B cell (primary cell): ENCODE measurements around the gene GABRB2. TPM values are rescaled to one million over a fixed set of nuclear protein-coding genes. Genes with fewer than 3 reads are reported as not detected.

Source experiments
- ATAC-seq: fragments of 200-7000 bp; cut with Tn5 transposase; one replicate; pipeline ENCODE4 v1.10.0; 2021; ENCODE audit warnings: low read depth, mild to moderate bottlenecking, moderate number of reproducible peaks, moderate library complexity
- CTCF ChIA-PET: fragments of 350-600 bp; sonication (Branson Sonifier 250); formaldehyde crosslinking; loops from one replicate; lab custom pipeline; 2021; ENCODE audit warnings: antibody characterized with exemption, inconsistent platforms; lab: Charles Lee
- POLR2A ChIA-PET: fragments of 350-600 bp; sonication (Branson Sonifier 250); formaldehyde crosslinking; loops from one replicate; lab custom pipeline; 2021; ENCODE audit warnings: antibody characterized with exemption; lab: Charles Lee
- DNase-seq: peaks from one replicate; pipeline ENCODE4 v3.0.0; 2013
- H2AFZ ChIP-seq: 2 replicates; pipeline ENCODE4 v1.6.1; 2012; ENCODE audit warnings: mild to moderate bottlenecking, low read depth, low read length; ENCODE audit not compliant: insufficient read depth, poor library complexity, severe bottlenecking
- H3K27ac ChIP-seq, 2 donors: 1 replicate in 1 of 2; 2 replicates in 1 of 2; pipeline ENCODE4 v1.5.1; 2012 to 2013; ENCODE audit warnings: low read length in 2 of 2, mild to moderate bottlenecking in 2 of 2, moderate library complexity in 1 of 2
- H3K27me3 ChIP-seq, 4 experiments: fragments of 200-600 bp in 1 of 4; sonication (generic) in 1 of 4; replicated peaks in 1 of 4; 1 replicate in 2 of 4; 2 replicates in 2 of 4; pipeline versions ENCODE4 v1.6.1 to v1.7.0; 2013 to 2016; ENCODE audit warnings: low read length in 3 of 4, mild to moderate bottlenecking in 2 of 4, mixed read lengths in 1 of 4, moderate library complexity in 1 of 4; ENCODE audit not compliant: insufficient read depth in 4 of 4, control insufficient read depth in 3 of 4; ENCODE audit errors: control extremely low read depth in 1 of 4
- H3K36me3 ChIP-seq, 2 experiments: replicated peaks in 1 of 2; 1 replicate in 1 of 2; 2 replicates in 1 of 2; pipeline versions ENCODE4 v1.6.1 to v1.7.1; 2013; ENCODE audit warnings: low read length in 1 of 2; ENCODE audit not compliant: insufficient read depth in 2 of 2, control insufficient read depth in 1 of 2; ENCODE audit errors: control extremely low read depth in 1 of 2, extremely low read depth in 1 of 2
- H3K4me1 ChIP-seq, 2 donors: fragments of 200-600 bp in 1 of 2; sonication (generic) in 1 of 2; 1 replicate in 1 of 2; 2 replicates in 1 of 2; pipeline versions ENCODE4 v1.5.1 to v1.6.1; 2013 to 2017; ENCODE audit warnings: low read length in 2 of 2; ENCODE audit not compliant: control insufficient read depth in 2 of 2, insufficient read depth in 2 of 2
- H3K4me2 ChIP-seq: replicated peaks from 2 replicates; pipeline ENCODE3; 2012; ENCODE audit warnings: mild to moderate bottlenecking, low read depth, low read length; ENCODE audit not compliant: poor library complexity, severe bottlenecking
- H3K4me3 ChIP-seq, 5 experiments: fragments of 200-600 bp in 1 of 5; sonication (generic) in 1 of 5; 1 replicate in 3 of 5; 2 replicates in 2 of 5; pipeline versions ENCODE4 v1.5.1 to v1.7.0; 2011 to 2016; ENCODE audit warnings: low read length in 4 of 5, mild to moderate bottlenecking in 4 of 5, low read depth in 2 of 5, control low read depth in 1 of 5, moderate library complexity in 1 of 5; ENCODE audit not compliant: insufficient read depth in 1 of 5; ENCODE audit errors: control extremely low read depth in 1 of 5, extremely low read depth in 1 of 5
- H3K79me2 ChIP-seq: fragments of 200-600 bp; sonication (generic); one replicate; pipeline ENCODE4 v1.6.0; 2016; ENCODE audit warnings: low read length; ENCODE audit not compliant: control insufficient read depth, insufficient read depth
- H3K9ac ChIP-seq: fragments of 200-600 bp; sonication (generic); 2 replicates; pipeline ENCODE4 v1.6.1; 2017; ENCODE audit warnings: mild to moderate bottlenecking, low read length, moderate library complexity
- H3K9me3 ChIP-seq, 3 donors: one replicate each; pipeline versions ENCODE4 v1.6.1 to v1.7.1; 2013; ENCODE audit warnings: low read length in 2 of 3; ENCODE audit not compliant: control insufficient read depth in 2 of 3, insufficient read depth in 1 of 3; ENCODE audit errors: control extremely low read depth in 1 of 3
- H4K20me1 ChIP-seq: 2 replicates; pipeline ENCODE4 v1.6.0; 2012; ENCODE audit warnings: mild to moderate bottlenecking, low read length; ENCODE audit not compliant: insufficient read depth, control insufficient read depth, poor library complexity, severe bottlenecking
- H3K27ac Mint-ChIP-seq: one replicate; pipeline ENCODE4 v1.8.0; 2021; ENCODE audit warnings: mixed read lengths
- H3K27me3 Mint-ChIP-seq: one replicate; pipeline ENCODE4 v1.8.0; 2021; ENCODE audit warnings: mixed read lengths
- H3K4me1 Mint-ChIP-seq: one replicate; pipeline ENCODE4 v1.8.0; 2021; ENCODE audit warnings: mixed read lengths
- H3K4me3 Mint-ChIP-seq: one replicate; pipeline ENCODE4 v1.8.0; 2021; ENCODE audit warnings: mixed read lengths
- H3K9me3 Mint-ChIP-seq: one replicate; pipeline ENCODE4 v1.8.0; 2022; ENCODE audit warnings: mixed read lengths; ENCODE audit not compliant: insufficient read depth
- EZH2 ChIP-seq: IDR thresholded peaks from 2 replicates; pipeline ENCODE4 v1.6.1; 2012; ENCODE audit warnings: borderline replicate concordance, low read depth, mild to moderate bottlenecking, moderate library complexity, low read length; ENCODE audit not compliant: insufficient read depth, poor library complexity, severe bottlenecking
- WGBS: methylation state at CpG from one replicate; pipeline ENCODE4 v1.1.5; 2013; ENCODE audit warnings: missing lambda C conversion rate; ENCODE audit not compliant: insufficient coverage; 5-methylcytosine and 5-hydroxymethylcytosine counted together
- intact Hi-C: fragments of 100-400 bp; cut with micrococcal nuclease; formaldehyde crosslinking; loops from one replicate; pipeline ENCODE4 v1.10.0; 2022
- polyA plus RNA-seq: library from polyadenylated mRNA; depleted of rRNA; stranded (reverse); fragments of >200 nt; gene quantifications from 2 replicates; pipeline ENCODE4 v1.2.3, GENCODE V29; 2012
- total RNA-seq, 2 donors: library from RNA; stranded (reverse); fragments of 120-200 nt in 1 of 2; gene quantifications; 1 replicate in 1 of 2; 2 replicates in 1 of 2; pipeline versions ENCODE4 v1.2.3 to v1.2.4, GENCODE V29; 2013 to 2022
- TF ChIP-seq, protein P1 (sequence below): fragments of 200-600 bp; IDR thresholded peaks from one replicate; pipeline ENCODE4 v1.8.0; 2022; ENCODE audit warnings: antibody characterized with exemption, mild to moderate bottlenecking

Gene GABRB2
- total and polyA plus RNA-seq, 2 donors (not counting 1 experiment from before 2014, with no cell fraction given) = 0.15 to 0.16 TPM

DNA sequence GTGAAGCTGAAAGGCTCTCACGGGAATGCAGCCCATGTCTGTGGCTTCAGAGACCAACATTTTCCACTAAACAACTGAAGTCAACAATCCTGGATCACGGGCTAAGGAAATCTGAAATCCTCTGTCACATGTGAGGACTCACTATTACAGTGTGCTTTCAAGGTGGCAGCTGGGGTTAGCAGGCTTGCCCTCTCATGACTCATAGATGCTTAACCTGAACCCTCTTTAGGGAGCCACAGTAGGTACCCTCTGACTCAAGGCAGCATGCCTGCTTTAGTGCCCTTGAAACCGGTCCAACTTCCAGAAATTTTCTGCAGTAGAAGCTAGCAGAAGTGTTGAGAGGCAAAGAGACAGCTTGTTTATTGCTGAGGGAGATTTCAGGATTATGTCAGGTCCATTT is 232.5 kb downstream of the GABRB2 start:
- ChIA-PET POLR2A (no interaction called here), CTCF (no interaction called here)
- Histone ChIP-seq H3K9ac (no peak overlapping the region), H3K9me3 (peaks cover 0 to 5% (median 0%) of the 10 kb centered on the region in 3 donors), H3K4me3 (no peak overlapping the region), H3K27me3 (no peaks in the 10 kb centered on the region), H3K4me2 (no peak overlapping the region), H4K20me1 (no peaks in the 10 kb centered on the region), H3K27ac (no peak overlapping the region), H3K79me2 (no peaks in the 10 kb centered on the region), H3K36me3 (no peaks in the 10 kb centered on the region), H2AFZ (no peak overlapping the region), H3K4me1 (no peaks in the 10 kb centered on the region)
- H3K9me3 Mint-ChIP-seq = peaks cover 6% of the 10 kb centered on the region
- H3K27ac Mint-ChIP-seq = no peak overlapping the region
- H3K27me3 Mint-ChIP-seq = no peaks in the 10 kb centered on the region
- ATAC-seq (no peak), DNase-seq (no peak)
- TF ChIP-seq, protein P1, sequence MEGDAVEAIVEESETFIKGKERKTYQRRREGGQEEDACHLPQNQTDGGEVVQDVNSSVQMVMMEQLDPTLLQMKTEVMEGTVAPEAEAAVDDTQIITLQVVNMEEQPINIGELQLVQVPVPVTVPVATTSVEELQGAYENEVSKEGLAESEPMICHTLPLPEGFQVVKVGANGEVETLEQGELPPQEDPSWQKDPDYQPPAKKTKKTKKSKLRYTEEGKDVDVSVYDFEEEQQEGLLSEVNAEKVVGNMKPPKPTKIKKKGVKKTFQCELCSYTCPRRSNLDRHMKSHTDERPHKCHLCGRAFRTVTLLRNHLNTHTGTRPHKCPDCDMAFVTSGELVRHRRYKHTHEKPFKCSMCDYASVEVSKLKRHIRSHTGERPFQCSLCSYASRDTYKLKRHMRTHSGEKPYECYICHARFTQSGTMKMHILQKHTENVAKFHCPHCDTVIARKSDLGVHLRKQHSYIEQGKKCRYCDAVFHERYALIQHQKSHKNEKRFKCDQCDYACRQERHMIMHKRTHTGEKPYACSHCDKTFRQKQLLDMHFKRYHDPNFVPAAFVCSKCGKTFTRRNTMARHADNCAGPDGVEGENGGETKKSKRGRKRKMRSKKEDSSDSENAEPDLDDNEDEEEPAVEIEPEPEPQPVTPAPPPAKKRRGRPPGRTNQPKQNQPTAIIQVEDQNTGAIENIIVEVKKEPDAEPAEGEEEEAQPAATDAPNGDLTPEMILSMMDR = no peak
- TF ChIP-seq EZH2 = no peak
- intact Hi-C loops = no loop called here
- WGBS = 89% methylated on average over 3 of the region's 3 CpGs
- H3K4me3 Mint-ChIP-seq = no peak overlapping the region
- no peaks in the 10 kb centered on the region for H3K4me1 Mint-ChIP-seq

GRCh38 chr5:161312882-161313281 is 233.6 kb downstream of the GABRB2 start:
- TF ChIP-seq, protein P1 = no peak
- TF ChIP-seq EZH2 = no peak
- no peaks in the 10 kb centered on the region for H3K27me3 ChIP-seq
- Mint-ChIP-seq H3K4me1 (no peaks in the 10 kb centered on the region), H3K27ac (no peak overlapping the region), H3K9me3 (peaks cover 13% of the 10 kb centered on the region), H3K27me3 (no peaks in the 10 kb centered on the region), H3K4me3 (no peak overlapping the region)
- no peak overlapping the region for H3K4me2 ChIP-seq
- intact Hi-C loops = no loop called here
- POLR2A ChIA-PET = no interaction called here
- no peak overlapping the region for H2AFZ ChIP-seq
- CTCF ChIA-PET = no interaction called here
- H3K4me1 ChIP-seq = no peaks in the 10 kb centered on the region
- no peak overlapping the region for H3K27ac ChIP-seq
- no peaks in the 10 kb centered on the region for H3K79me2 ChIP-seq
- H3K4me3 ChIP-seq = no peak overlapping the region
- H3K9me3 ChIP-seq = peaks cover 0 to 5% (median 0%) of the 10 kb centered on the region in 3 donors
- H3K9ac ChIP-seq = no peak overlapping the region
- 71% methylated on average over 2 of the region's 5 CpGs for WGBS
- H3K36me3 ChIP-seq = no peaks in the 10 kb centered on the region
- H4K20me1 ChIP-seq = no peaks in the 10 kb centered on the region
- DNase-seq (no peak), ATAC-seq (no peak)
